BJ (cell line): ENCODE measurements around the gene SERPINA4. TPM values are rescaled to one million over a fixed set of nuclear protein-coding genes. Genes with fewer than 3 reads are reported as not detected.

Source experiments
- CTCF ChIA-PET: fragments of 350-600 bp; formaldehyde crosslinking; extraction: SDS; loops from one replicate; lab custom pipeline; 2021; ENCODE audit warnings: antibody characterized with exemption, inconsistent platforms; lab: Yijun Ruan, JAX
- POLR2A ChIA-PET: fragments of 300-600 bp; sonication (Branson Sonifier 250); formaldehyde crosslinking; extraction: SDS; loops from one replicate; lab custom pipeline; 2021; ENCODE audit warnings: antibody characterized with exemption; lab: Charles Lee
- DNase-seq: peaks from one replicate; pipeline ENCODE4 v3.0.0-alpha.2; 2011; ENCODE audit warnings: low read depth
- H3K27me3 ChIP-seq: 2 replicates; pipeline ENCODE4 v1.6.0; 2011; ENCODE audit warnings: low read length; ENCODE audit not compliant: control insufficient read depth, insufficient read depth
- H3K36me3 ChIP-seq: 2 replicates; pipeline ENCODE4 v1.5.1; 2011; ENCODE audit warnings: low read length; ENCODE audit not compliant: control insufficient read depth, insufficient read depth
- H3K4me3 ChIP-seq: 2 replicates; pipeline ENCODE4 v1.5.1; 2011; ENCODE audit warnings: low read depth, mild to moderate bottlenecking, control low read depth, low read length
- polyA plus RNA-seq: library from polyadenylated mRNA; depleted of rRNA; stranded (reverse); fragments of >200 nt; gene quantifications from 2 replicates; pipeline ENCODE4 v1.2.3, GENCODE V29; 2011
- TF ChIP-seq, protein P1 (sequence below): IDR thresholded peaks from 2 replicates; pipeline ENCODE4 v1.5.1; 2011; ENCODE audit warnings: low read depth, mild to moderate bottlenecking, control low read depth, inconsistent platforms, low read length, moderate library complexity; ENCODE audit not compliant: insufficient read depth

The SERPINA4 gene
- polyA plus RNA-seq, 1 experiment = not detected

DNA sequence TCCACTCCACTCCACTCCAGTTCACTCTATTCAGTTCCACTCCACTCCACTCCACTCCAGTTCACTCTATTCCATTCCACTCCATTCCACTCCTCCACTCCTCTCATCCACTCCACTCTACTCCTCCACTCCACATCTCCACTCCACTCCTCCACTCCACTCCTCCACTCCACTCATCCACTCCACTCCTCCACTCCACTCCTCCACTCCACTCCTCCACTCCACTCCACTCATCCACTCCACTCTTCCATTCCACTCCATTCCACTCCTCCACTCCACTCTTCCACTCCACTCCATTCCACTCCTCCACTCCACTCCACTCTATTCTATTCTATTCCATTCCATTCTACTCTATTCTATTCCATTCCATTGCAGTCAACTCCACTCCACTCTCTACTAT is 29.8 kb downstream of the SERPINA4 start:
- Histone ChIP-seq H3K36me3 (no peaks in the 10 kb centered on the region), H3K27me3 (no peaks in the 10 kb centered on the region), H3K4me3 (no peak overlapping the region)
- ChIA-PET CTCF (no interaction called here), POLR2A (no interaction called here)
- TF ChIP-seq, protein P1, sequence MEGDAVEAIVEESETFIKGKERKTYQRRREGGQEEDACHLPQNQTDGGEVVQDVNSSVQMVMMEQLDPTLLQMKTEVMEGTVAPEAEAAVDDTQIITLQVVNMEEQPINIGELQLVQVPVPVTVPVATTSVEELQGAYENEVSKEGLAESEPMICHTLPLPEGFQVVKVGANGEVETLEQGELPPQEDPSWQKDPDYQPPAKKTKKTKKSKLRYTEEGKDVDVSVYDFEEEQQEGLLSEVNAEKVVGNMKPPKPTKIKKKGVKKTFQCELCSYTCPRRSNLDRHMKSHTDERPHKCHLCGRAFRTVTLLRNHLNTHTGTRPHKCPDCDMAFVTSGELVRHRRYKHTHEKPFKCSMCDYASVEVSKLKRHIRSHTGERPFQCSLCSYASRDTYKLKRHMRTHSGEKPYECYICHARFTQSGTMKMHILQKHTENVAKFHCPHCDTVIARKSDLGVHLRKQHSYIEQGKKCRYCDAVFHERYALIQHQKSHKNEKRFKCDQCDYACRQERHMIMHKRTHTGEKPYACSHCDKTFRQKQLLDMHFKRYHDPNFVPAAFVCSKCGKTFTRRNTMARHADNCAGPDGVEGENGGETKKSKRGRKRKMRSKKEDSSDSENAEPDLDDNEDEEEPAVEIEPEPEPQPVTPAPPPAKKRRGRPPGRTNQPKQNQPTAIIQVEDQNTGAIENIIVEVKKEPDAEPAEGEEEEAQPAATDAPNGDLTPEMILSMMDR = no peak
- no peak for DNase-seq

DNA sequence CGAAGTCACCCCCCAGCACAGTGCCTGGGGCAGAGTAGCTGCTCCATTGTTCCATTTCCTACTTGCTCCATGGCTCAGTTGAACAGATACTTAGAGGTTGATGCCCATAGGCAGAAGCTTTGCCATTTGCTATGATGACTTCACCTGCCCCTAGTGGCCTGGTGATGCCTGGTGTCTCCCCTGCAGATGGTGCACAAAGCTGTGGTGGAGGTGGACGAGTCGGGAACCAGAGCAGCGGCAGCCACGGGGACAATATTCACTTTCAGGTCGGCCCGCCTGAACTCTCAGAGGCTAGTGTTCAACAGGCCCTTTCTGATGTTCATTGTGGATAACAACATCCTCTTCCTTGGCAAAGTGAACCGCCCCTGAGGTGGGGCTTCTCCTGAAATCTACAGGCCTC is 30.6 kb downstream of the SERPINA4 start:
- H3K27me3 ChIP-seq = no peaks in the 10 kb centered on the region
- H3K36me3 ChIP-seq = no peaks in the 10 kb centered on the region
- DNase-seq = no peak
- CTCF ChIA-PET = interaction anchor here (0.9 kb wide), 1 partner anchor 46 kb away, joined by 3 read pairs; no protein-coding TSS in a partner anchor
- TF ChIP-seq, protein P1 = no peak
- H3K4me3 ChIP-seq = no peak overlapping the region
- POLR2A ChIA-PET = no interaction called here

DNA sequence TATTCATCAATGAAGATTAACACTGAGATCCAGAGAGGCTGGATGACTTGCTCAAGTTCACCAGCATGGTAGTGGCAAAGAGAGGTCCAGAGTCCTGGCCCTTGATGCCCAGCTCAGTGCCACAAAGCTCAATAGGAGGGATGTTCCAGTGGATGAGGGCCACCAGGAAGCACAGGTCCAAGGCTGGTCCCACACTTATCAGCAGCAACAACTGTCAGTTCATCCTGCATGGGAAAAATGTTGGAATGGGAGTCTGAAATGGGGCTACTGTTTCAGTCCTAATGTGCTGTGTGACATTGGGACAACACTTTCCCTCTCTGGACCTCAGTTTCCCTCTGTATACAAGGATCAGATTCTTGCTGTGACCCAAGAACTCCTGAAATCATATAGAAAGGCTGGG is 31.2 kb downstream of the SERPINA4 start:
- CTCF ChIA-PET = interaction anchor here (0.9 kb wide), 1 partner anchor 46 kb away, joined by 3 read pairs; no protein-coding TSS in a partner anchor

DNA sequence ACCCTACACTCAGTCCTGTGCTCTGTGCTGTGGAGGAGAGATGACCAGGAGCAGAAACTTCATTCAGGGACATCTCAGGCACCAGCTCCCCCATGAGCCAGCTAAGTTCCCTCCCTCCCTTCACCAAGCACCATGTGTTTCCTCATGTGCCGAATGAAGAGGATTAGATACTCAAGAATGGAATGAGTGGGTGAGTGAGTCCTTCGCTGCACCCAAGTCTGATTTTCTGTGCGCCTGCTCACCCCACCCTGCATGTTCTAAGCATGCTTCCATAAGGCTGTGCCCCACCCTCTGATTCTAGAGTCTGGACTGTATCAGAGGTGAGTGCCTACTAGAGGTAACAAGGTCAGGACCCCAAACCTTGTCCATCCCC is 32.1 kb downstream of the SERPINA4 start:
- no peaks in the 10 kb centered on the region; the same call in 1 of the 2 replicates for H3K27me3 ChIP-seq
- H3K36me3 ChIP-seq = no peaks in the 10 kb centered on the region
- no peak overlapping the region for H3K4me3 ChIP-seq
- DNase-seq = no peak
- TF ChIP-seq, protein P1 = no peak
- ChIA-PET CTCF (no interaction called here), POLR2A (no interaction called here)

More for the DNA sequence above, 31.2 kb downstream of the SERPINA4 start:
- H3K4me3 ChIP-seq = no peak overlapping the region
- DNase-seq = no peak
- POLR2A ChIA-PET = no interaction called here
- no peaks in the 10 kb centered on the region for H3K27me3 ChIP-seq
- TF ChIP-seq, protein P1 = no peak
- no peaks in the 10 kb centered on the region for H3K36me3 ChIP-seq

DNA sequence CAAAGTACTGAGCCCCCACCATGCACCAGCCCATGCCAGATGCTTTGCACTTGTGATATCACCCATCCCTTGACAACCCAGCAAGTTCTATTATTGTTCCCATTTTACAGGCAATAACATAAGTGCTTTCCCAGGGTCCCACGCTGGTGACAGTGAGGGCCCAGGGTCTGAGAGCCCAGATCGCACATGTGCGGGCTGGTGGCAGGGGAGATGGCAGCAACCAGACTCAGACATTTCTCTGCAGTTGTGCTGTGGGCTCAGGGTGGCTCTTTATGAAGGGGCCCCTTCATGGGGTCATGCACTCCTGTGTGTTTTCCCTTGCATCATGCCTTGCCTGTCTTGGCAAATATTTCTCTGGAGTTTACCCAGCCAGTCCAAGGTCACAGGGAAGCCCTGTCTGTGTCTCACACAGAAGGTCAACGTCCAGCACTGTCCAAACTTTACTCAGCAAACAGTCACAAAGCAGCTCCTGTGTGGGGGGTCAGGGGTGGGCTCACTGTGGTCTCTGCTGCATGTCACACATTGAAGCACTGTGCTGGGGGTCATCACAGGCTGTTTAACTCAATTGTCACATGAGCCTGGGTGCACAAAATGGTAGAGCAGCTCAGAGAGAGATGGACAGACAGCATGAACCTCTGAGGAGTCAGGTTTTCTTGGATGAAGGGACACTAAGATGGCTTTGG is 32.6 kb downstream of the SERPINA4 start:
- TF ChIP-seq, protein P1 = no peak
- Histone ChIP-seq H3K4me3 (no peak overlapping the region), H3K36me3 (no peaks in the 10 kb centered on the region), H3K27me3 (no peaks in the 10 kb centered on the region; the same call in 1 of the 2 replicates)
- CTCF ChIA-PET = no interaction called here
- POLR2A ChIA-PET = no interaction called here
- DNase-seq = no peak
